GM23338 (cell line): ENCODE data around the gene SLC38A8. TPM values are rescaled to one million over a fixed set of nuclear protein-coding genes. Genes with fewer than 3 reads are reported as not detected.

ENCODE experiments used
- ATAC-seq: fragments of 200-7000 bp; cut with Tn5 transposase; 3 replicates; pipeline ENCODE4 v1.9.1; 2020
- DNase-seq: peaks from one replicate; pipeline ENCODE4 v3.0.0-alpha.2; 2015; ENCODE audit warnings: low spot score
- H2AFZ ChIP-seq: fragments of 200-600 bp; sonication (generic); 2 replicates; pipeline ENCODE4 v1.8.0; 2016; ENCODE audit warnings: antibody characterized with exemption, mild to moderate bottlenecking, moderate library complexity
- H3F3A ChIP-seq: fragments of 200-600 bp; sonication (generic); replicated peaks from 2 replicates; pipeline ENCODE4 v1.8.0; 2017; ENCODE audit warnings: antibody characterized with exemption, mixed run types, low read depth
- H3K27ac ChIP-seq: fragments of 200-600 bp; sonication (generic); 2 replicates; pipeline ENCODE4 v1.6.1; 2016; ENCODE audit warnings: low read depth
- H3K27me3 ChIP-seq: fragments of 200-600 bp; sonication (generic); 2 replicates; pipeline ENCODE4 v1.8.0; 2016; ENCODE audit warnings: mild to moderate bottlenecking, mixed run types, moderate library complexity; ENCODE audit not compliant: insufficient read depth
- H3K36me3 ChIP-seq: fragments of 200-600 bp; sonication (generic); 2 replicates; pipeline ENCODE4 v1.8.0; 2016; ENCODE audit warnings: mild to moderate bottlenecking; ENCODE audit not compliant: insufficient read depth
- H3K4me1 ChIP-seq: fragments of 200-600 bp; sonication (generic); 2 replicates; pipeline ENCODE4 v1.8.0; 2016; ENCODE audit warnings: mild to moderate bottlenecking, moderate library complexity; ENCODE audit not compliant: insufficient read depth
- H3K4me2 ChIP-seq: fragments of 200-600 bp; sonication (generic); 2 replicates; pipeline ENCODE4 v1.7.1; 2017; ENCODE audit warnings: mixed run types
- H3K4me3 ChIP-seq: fragments of 200-600 bp; sonication (generic); 2 replicates; pipeline ENCODE4 v1.6.1; 2016; ENCODE audit warnings: mixed run types
- H3K79me2 ChIP-seq: fragments of 200-600 bp; sonication (generic); replicated peaks from 2 replicates; pipeline ENCODE4 v1.8.0; 2017; ENCODE audit warnings: mild to moderate bottlenecking; ENCODE audit not compliant: insufficient read depth
- H3K9me2 ChIP-seq: fragments of 200-600 bp; sonication (generic); 2 replicates; pipeline ENCODE4 v1.8.0; 2017; ENCODE audit not compliant: insufficient read depth
- H4K20me1 ChIP-seq: fragments of 200-600 bp; sonication (generic); replicated peaks from 2 replicates; pipeline ENCODE4 v1.8.0; 2017; ENCODE audit warnings: mild to moderate bottlenecking; ENCODE audit not compliant: insufficient read depth
- H3K27ac Mint-ChIP-seq: 2 replicates; pipeline ENCODE4 v1.8.0; 2020; ENCODE audit warnings: inconsistent platforms, mild to moderate bottlenecking, moderate library complexity, mixed read lengths
- H3K27me3 Mint-ChIP-seq: 3 replicates; pipeline ENCODE4 v1.8.0; 2022; ENCODE audit warnings: low read depth, mild to moderate bottlenecking, moderate library complexity, mixed read lengths, inconsistent platforms; ENCODE audit not compliant: insufficient read depth, poor library complexity
- H3K36me3 Mint-ChIP-seq: 3 replicates; pipeline ENCODE4 v1.8.0; 2021; ENCODE audit warnings: low read depth, mild to moderate bottlenecking, inconsistent platforms, moderate library complexity, mixed read lengths
- H3K4me1 Mint-ChIP-seq: 3 replicates; pipeline ENCODE4 v1.8.0; 2020; ENCODE audit warnings: mild to moderate bottlenecking, inconsistent platforms, mixed read lengths
- H3K4me3 Mint-ChIP-seq: 3 replicates; pipeline ENCODE4 v1.8.0; 2021; ENCODE audit warnings: moderate library complexity, mild to moderate bottlenecking, inconsistent platforms, mixed read lengths
- H3K9me3 Mint-ChIP-seq: 3 replicates; pipeline ENCODE4 v1.8.0; 2020; ENCODE audit warnings: moderate library complexity, mild to moderate bottlenecking, inconsistent platforms, mixed read lengths
- CREB1 ChIP-seq: fragments of 250-450 bp; sonication (Bioruptor Pico); IDR thresholded peaks from 2 replicates; pipeline ENCODE4 v1.5.0; 2020; ENCODE audit warnings: low read depth, mild to moderate bottlenecking, moderate library complexity
- ETS1 ChIP-seq: IDR thresholded peaks from 2 replicates; pipeline ENCODE4 v1.6.1; 2016; ENCODE audit warnings: antibody characterized with exemption
- POLR2AphosphoS5 ChIP-seq: IDR thresholded peaks from 2 replicates; pipeline ENCODE4 v1.6.1; 2016; ENCODE audit warnings: antibody characterized with exemption, low read depth
- STAT1 ChIP-seq: IDR thresholded peaks from one replicate; pipeline ENCODE4 v1.6.1; 2016; ENCODE audit warnings: antibody characterized with exemption; ENCODE audit not compliant: unreplicated experiment
- ZNF331 ChIP-seq: fragments of 250-450 bp; sonication (Bioruptor Pico); IDR thresholded peaks from 2 replicates; pipeline ENCODE4 v1.5.0; 2020; ENCODE audit warnings: low read depth, mild to moderate bottlenecking, moderate library complexity
- polyA plus RNA-seq: library from polyadenylated mRNA; unstranded; fragments of >200 nt; fragmentation: Nextera tagmentation; extraction: Ambion mirVana; gene quantifications from 2 replicates; pipeline ENCODE4 v1.2.1, GENCODE V29; 2016
- total RNA-seq: library from RNA; depleted of rRNA; stranded (reverse); fragments of >200 nt; shearing (Covaris generic); gene quantifications from 2 replicates; pipeline ENCODE4 v1.2.3, GENCODE V29; 2014
- TF ChIP-seq, protein P1 (sequence below): fragments of 250-450 bp; sonication (Bioruptor Pico); IDR thresholded peaks from 2 replicates; pipeline ENCODE4 v1.5.0; 2020; ENCODE audit warnings: mild to moderate bottlenecking, moderate library complexity
- TF ChIP-seq, protein P2 (sequence below), 2 experiments: fragments of 200-600 bp in 1 of 2; sonication (generic) in 1 of 2; conservative IDR thresholded peaks; 2 replicates each; pipeline versions ENCODE4 v1.5.1 to v1.6.1; 2016 to 2017; ENCODE audit warnings: antibody characterized with exemption in 2 of 2, low read depth in 2 of 2, mild to moderate bottlenecking in 2 of 2, moderate library complexity in 1 of 2

Gene SLC38A8
- total and polyA plus RNA-seq, 2 experiments from 2014 or later: not detected

GRCh38 chr16:84074721-84075120 lies 32.1 kb upstream of the SLC38A8 start (continued):
- TF ChIP-seq, protein P1, sequence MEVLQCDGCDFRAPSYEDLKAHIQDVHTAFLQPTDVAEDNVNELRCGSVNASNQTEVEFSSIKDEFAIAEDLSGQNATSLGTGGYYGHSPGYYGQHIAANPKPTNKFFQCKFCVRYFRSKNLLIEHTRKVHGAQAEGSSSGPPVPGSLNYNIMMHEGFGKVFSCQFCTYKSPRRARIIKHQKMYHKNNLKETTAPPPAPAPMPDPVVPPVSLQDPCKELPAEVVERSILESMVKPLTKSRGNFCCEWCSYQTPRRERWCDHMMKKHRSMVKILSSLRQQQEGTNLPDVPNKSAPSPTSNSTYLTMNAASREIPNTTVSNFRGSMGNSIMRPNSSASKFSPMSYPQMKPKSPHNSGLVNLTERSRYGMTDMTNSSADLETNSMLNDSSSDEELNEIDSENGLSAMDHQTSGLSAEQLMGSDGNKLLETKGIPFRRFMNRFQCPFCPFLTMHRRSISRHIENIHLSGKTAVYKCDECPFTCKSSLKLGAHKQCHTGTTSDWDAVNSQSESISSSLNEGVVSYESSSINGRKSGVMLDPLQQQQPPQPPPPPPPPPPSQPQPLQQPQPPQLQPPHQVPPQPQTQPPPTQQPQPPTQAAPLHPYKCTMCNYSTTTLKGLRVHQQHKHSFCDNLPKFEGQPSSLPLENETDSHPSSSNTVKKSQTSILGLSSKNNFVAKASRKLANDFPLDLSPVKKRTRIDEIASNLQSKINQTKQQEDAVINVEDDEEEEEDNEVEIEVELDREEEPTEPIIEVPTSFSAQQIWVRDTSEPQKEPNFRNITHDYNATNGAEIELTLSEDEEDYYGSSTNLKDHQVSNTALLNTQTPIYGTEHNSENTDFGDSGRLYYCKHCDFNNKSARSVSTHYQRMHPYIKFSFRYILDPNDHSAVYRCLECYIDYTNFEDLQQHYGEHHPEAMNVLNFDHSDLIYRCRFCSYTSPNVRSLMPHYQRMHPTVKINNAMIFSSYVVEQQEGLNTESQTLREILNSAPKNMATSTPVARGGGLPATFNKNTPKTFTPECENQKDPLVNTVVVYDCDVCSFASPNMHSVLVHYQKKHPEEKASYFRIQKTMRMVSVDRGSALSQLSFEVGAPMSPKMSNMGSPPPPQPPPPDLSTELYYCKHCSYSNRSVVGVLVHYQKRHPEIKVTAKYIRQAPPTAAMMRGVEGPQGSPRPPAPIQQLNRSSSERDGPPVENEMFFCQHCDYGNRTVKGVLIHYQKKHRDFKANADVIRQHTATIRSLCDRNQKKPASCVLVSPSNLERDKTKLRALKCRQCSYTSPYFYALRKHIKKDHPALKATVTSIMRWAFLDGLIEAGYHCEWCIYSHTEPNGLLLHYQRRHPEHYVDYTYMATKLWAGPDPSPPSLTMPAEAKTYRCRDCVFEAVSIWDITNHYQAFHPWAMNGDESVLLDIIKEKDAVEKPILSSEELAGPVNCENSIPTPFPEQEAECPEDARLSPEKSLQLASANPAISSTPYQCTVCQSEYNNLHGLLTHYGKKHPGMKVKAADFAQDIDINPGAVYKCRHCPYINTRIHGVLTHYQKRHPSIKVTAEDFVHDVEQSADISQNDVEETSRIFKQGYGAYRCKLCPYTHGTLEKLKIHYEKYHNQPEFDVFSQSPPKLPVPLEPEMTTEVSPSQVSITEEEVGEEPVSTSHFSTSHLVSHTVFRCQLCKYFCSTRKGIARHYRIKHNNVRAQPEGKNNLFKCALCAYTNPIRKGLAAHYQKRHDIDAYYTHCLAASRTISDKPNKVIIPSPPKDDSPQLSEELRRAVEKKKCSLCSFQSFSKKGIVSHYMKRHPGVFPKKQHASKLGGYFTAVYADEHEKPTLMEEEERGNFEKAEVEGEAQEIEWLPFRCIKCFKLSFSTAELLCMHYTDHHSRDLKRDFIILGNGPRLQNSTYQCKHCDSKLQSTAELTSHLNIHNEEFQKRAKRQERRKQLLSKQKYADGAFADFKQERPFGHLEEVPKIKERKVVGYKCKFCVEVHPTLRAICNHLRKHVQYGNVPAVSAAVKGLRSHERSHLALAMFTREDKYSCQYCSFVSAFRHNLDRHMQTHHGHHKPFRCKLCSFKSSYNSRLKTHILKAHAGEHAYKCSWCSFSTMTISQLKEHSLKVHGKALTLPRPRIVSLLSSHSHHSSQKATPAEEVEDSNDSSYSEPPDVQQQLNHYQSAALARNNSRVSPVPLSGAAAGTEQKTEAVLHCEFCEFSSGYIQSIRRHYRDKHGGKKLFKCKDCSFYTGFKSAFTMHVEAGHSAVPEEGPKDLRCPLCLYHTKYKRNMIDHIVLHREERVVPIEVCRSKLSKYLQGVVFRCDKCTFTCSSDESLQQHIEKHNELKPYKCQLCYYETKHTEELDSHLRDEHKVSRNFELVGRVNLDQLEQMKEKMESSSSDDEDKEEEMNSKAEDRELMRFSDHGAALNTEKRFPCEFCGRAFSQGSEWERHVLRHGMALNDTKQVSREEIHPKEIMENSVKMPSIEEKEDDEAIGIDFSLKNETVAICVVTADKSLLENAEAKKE (CRISPR knock-in tag): no peak

DNA sequence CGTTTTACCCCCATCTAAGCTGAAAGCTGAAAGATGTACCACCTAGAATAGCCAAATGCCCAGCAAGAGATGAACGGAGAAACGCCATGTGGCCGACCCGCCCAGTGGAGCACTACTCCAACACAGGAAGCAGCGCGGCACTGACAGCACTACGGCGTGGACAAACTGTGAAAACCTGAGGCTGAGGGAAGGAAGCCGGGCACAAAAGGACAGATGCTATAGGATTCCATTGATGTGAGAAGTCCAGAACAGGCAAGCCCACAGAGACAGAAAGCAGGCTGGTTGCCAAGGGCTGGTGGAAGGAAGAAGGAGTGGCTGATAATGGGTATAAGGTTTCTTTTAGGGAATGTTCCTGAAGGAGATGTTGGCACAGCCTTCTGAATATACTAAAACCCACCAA lies 29.4 kb upstream of the SLC38A8 start:
- DNase-seq: no peak
- Mint-ChIP-seq H3K9me3 (no peaks in the 10 kb centered on the region), H3K27ac (no peak overlapping the region), H3K27me3 (no peaks in the 10 kb centered on the region), H3K4me1 (no peaks in the 10 kb centered on the region), H3K36me3 (peaks cover 53% of the 10 kb centered on the region), H3K4me3 (no peak overlapping the region)
- Histone ChIP-seq H3K4me1 (no peaks in the 10 kb centered on the region), H2AFZ (no peak overlapping the region), H3K9me2 (no peaks in the 10 kb centered on the region), H3K27me3 (no peaks in the 10 kb centered on the region), H3K79me2 (no peaks in the 10 kb centered on the region), H3F3A (no peaks in the 10 kb centered on the region), H3K27ac (no peak overlapping the region), H3K4me2 (no peak overlapping the region), H3K36me3 (peaks cover 20% of the 10 kb centered on the region; the same call in 1 of the 2 replicates), H4K20me1 (no peaks in the 10 kb centered on the region), H3K4me3 (no peak overlapping the region)
- no peak for ATAC-seq
- TF ChIP-seq ETS1 (no peak), POLR2AphosphoS5 (no peak), CREB1 (CRISPR knock-in tag) (no peak), ZNF331 (CRISPR knock-in tag) (no peak), STAT1 (no peak)
- TF ChIP-seq, protein P1 (CRISPR knock-in tag): no peak
- TF ChIP-seq, protein P2, sequence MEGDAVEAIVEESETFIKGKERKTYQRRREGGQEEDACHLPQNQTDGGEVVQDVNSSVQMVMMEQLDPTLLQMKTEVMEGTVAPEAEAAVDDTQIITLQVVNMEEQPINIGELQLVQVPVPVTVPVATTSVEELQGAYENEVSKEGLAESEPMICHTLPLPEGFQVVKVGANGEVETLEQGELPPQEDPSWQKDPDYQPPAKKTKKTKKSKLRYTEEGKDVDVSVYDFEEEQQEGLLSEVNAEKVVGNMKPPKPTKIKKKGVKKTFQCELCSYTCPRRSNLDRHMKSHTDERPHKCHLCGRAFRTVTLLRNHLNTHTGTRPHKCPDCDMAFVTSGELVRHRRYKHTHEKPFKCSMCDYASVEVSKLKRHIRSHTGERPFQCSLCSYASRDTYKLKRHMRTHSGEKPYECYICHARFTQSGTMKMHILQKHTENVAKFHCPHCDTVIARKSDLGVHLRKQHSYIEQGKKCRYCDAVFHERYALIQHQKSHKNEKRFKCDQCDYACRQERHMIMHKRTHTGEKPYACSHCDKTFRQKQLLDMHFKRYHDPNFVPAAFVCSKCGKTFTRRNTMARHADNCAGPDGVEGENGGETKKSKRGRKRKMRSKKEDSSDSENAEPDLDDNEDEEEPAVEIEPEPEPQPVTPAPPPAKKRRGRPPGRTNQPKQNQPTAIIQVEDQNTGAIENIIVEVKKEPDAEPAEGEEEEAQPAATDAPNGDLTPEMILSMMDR (conservative IDR thresholded peaks at IDR 0.05; ENCODE audit: low read depth in 2 of 2): no peak
